Endothelial cell of umbilical vein (primary cell): Measurements from ENCODE around the gene TSPAN17.

Source experiments
- CTCF ChIP-seq, 2 donors: IDR thresholded peaks; 1 replicate in 1 of 2; 2 replicates in 1 of 2; pipeline ENCODE4 v1.5.1; 2011; ENCODE audit warnings: low read length in 2 of 2, mild to moderate bottlenecking in 2 of 2, moderate library complexity in 2 of 2, control low read depth in 1 of 2, inconsistent platforms in 1 of 2, low read depth in 1 of 2; ENCODE audit not compliant: insufficient read depth in 1 of 2; ENCODE audit errors: extremely low read depth in 1 of 2
- EZH2 ChIP-seq: IDR thresholded peaks from 2 replicates; pipeline ENCODE4 v1.6.1; 2012; ENCODE audit warnings: borderline replicate concordance, low read depth, mild to moderate bottlenecking, moderate library complexity, low read length, inconsistent platforms; ENCODE audit not compliant: severe bottlenecking
- JUN ChIP-seq: IDR thresholded peaks from 2 replicates; pipeline ENCODE4 v1.6.1; 2011; ENCODE audit warnings: borderline replicate concordance, low read depth; ENCODE audit not compliant: insufficient read length, insufficient read depth
- POLR2A ChIP-seq: IDR thresholded peaks from 2 replicates; pipeline ENCODE4 v1.6.1; 2012; ENCODE audit warnings: low read depth, mild to moderate bottlenecking, control low read depth, low read length
- POLR2AphosphoS5 ChIP-seq: IDR thresholded peaks from 2 replicates; pipeline ENCODE4 v1.6.1; 2012; ENCODE audit warnings: low read depth, mild to moderate bottlenecking, control low read depth, low read length, moderate library complexity; ENCODE audit not compliant: insufficient read depth
- TF ChIP-seq, protein P1 (sequence below): IDR thresholded peaks from 2 replicates; pipeline ENCODE4 v1.6.1; 2011; ENCODE audit not compliant: insufficient read depth, insufficient read length

DNA sequence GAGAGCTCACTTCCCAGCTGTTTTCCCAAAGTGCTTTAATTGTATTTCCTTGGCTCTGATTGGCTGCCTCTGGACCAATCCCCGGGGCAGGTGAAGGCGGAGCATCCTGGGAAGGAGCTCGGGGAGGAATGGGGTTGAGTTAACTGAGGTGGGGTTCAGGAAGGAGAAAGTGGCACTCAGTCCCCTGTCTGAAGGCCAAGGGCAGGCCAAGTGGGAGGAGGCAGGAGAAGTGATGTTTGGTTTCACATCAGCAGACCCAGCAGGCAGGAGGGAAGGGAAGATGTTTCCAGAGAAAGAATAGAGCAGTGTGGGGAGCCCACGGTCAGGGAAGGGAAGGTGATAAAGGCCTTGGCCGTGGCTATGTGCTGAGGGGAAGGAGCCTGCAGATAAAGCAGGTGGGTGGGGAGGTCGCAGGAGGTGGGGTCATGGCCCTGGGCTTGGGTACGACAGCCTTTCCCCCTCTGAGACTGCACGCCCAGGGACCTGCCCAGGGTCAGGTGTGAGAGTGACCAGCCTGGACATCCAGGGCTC lies 3.1 kb downstream of the TSPAN17 start:
- no peak for TF ChIP-seq CTCF (IDR thresholded peaks at IDR 0.05; ENCODE audit: extremely low read depth in 1 of 2, insufficient read depth in 1 of 2, low read depth in 1 of 2, low read length in 2 of 2)
- TF ChIP-seq JUN = no peak
- TF ChIP-seq EZH2 = no peak
- no peak for TF ChIP-seq POLR2AphosphoS5
- TF ChIP-seq POLR2A = no peak
- TF ChIP-seq, protein P1, sequence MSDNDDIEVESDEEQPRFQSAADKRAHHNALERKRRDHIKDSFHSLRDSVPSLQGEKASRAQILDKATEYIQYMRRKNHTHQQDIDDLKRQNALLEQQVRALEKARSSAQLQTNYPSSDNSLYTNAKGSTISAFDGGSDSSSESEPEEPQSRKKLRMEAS = no peak
